Measurements from ENCODE around the gene ITGAD. TPM values are rescaled to one million over a fixed set of nuclear protein-coding genes. Genes with fewer than 3 reads are reported as not detected.
"Not testable (repeated sequence)": the region's sequence is repeated elsewhere in the genome, so short reads cannot be mapped to it uniquely, and the experiment has no call there.

Gene ITGAD
- total and polyA plus RNA-seq, 2 donors from 2014 or later, result 0.13 TPM; not detected in 1

- no peak for FAIRE-seq
- no peak for DNase-seq
- Histone ChIP-seq H3K4me1 (ENCODE audit: control insufficient read depth in 2 of 3, insufficient read depth in 2 of 3, low read depth in 1 of 3, low read length in 3 of 3) (no peaks in the 10 kb centered on the region), H3K36me3 (ENCODE audit: control insufficient read depth in 2 of 3, insufficient read depth in 3 of 3, low read length in 3 of 3) (no peaks in the 10 kb centered on the region), H3K27ac (ENCODE audit: low read depth in 2 of 2, low read length in 2 of 2) (no peak overlapping the region), H3K4me3 (ENCODE audit: low read length in 3 of 3) (no peak overlapping the region), H3K27me3 (ENCODE audit: control insufficient read depth, insufficient read depth, low read length) (no peaks in the 10 kb centered on the region), H3K9me3 (ENCODE audit: control insufficient read depth in 2 of 3, insufficient read depth in 1 of 3, low read length in 3 of 3) (no peaks in the 10 kb centered on the region), H3K9ac (ENCODE audit: low read length in 3 of 3) (no peak overlapping the region)
- intact Hi-C loops (cut with DNase I), result no loop called here
- no peak for TF ChIP-seq CTCF (IDR thresholded peaks at IDR 0.05; ENCODE audit: borderline replicate concordance, extremely low read depth, insufficient read depth)
Observed at GRCh38 chr16:31438414-31438813, 45.3 kb downstream of the ITGAD start.

- H3K27me3 ChIP-seq (ENCODE audit: control insufficient read depth, insufficient read depth, low read length); H3K9ac ChIP-seq (ENCODE audit: low read length in 3 of 3); H3K27ac ChIP-seq (ENCODE audit: low read depth in 2 of 2, low read length in 2 of 2); H3K9me3 ChIP-seq (ENCODE audit: control insufficient read depth in 2 of 3, insufficient read depth in 1 of 3, low read length in 3 of 3); H3K36me3 ChIP-seq (ENCODE audit: control insufficient read depth in 2 of 3, insufficient read depth in 3 of 3, low read length in 3 of 3); intact Hi-C loops (cut with DNase I); FAIRE-seq; DNase-seq; H3K4me1 ChIP-seq (ENCODE audit: control insufficient read depth in 2 of 3, insufficient read depth in 2 of 3, low read depth in 1 of 3, low read length in 3 of 3); H3K4me3 ChIP-seq (ENCODE audit: low read length in 3 of 3): not testable (repeated sequence)
Observed at GRCh38 chr16:31439023-31439422, 45.9 kb downstream of the ITGAD start.

GRCh38 chr16:31439519-31439918 lies 46.4 kb downstream of the ITGAD start:
- H3K36me3 ChIP-seq (ENCODE audit: control insufficient read depth in 2 of 3, insufficient read depth in 3 of 3, low read length in 3 of 3), result no peaks in the 10 kb centered on the region
- H3K27ac ChIP-seq (ENCODE audit: low read depth in 2 of 2, low read length in 2 of 2), result no peak overlapping the region
- FAIRE-seq, result no peak
- intact Hi-C loops (cut with DNase I), result no loop called here
- no peak overlapping the region for H3K4me3 ChIP-seq (ENCODE audit: low read length in 3 of 3)
- no peak for TF ChIP-seq CTCF (IDR thresholded peaks at IDR 0.05; ENCODE audit: borderline replicate concordance, extremely low read depth, insufficient read depth)
- peak in 1 of 5 donors; percentile 12 for DNase-seq
- H3K27me3 ChIP-seq (ENCODE audit: control insufficient read depth, insufficient read depth, low read length), result no peaks in the 10 kb centered on the region
- H3K4me1 ChIP-seq (ENCODE audit: control insufficient read depth in 2 of 3, insufficient read depth in 2 of 3, low read depth in 1 of 3, low read length in 3 of 3), result no peaks in the 10 kb centered on the region
- no peaks in the 10 kb centered on the region for H3K9me3 ChIP-seq (ENCODE audit: control insufficient read depth in 2 of 3, insufficient read depth in 1 of 3, low read length in 3 of 3)
- H3K9ac ChIP-seq (ENCODE audit: low read length in 3 of 3), result no peak overlapping the region

- H3K4me1 ChIP-seq (ENCODE audit: control insufficient read depth in 2 of 3, insufficient read depth in 2 of 3, low read depth in 1 of 3, low read length in 3 of 3), result no peaks in the 10 kb centered on the region
- DNase-seq, result peak in 1 of 5 donors; percentile 11
- TF ChIP-seq CTCF (IDR thresholded peaks at IDR 0.05; ENCODE audit: borderline replicate concordance, extremely low read depth, insufficient read depth), result no peak
- H3K36me3 ChIP-seq (ENCODE audit: control insufficient read depth in 2 of 3, insufficient read depth in 3 of 3, low read length in 3 of 3), result no peaks in the 10 kb centered on the region
- intact Hi-C loops (cut with DNase I), result loop anchor here (10.0 kb wide), 1 partner anchor 456 kb away; the partner anchor contains the start of gene HSD3B7
- no peaks in the 10 kb centered on the region for H3K27me3 ChIP-seq (ENCODE audit: control insufficient read depth, insufficient read depth, low read length)
- no peak overlapping the region for H3K4me3 ChIP-seq (ENCODE audit: low read length in 3 of 3)
- H3K9ac ChIP-seq (ENCODE audit: low read length in 3 of 3), result no peak overlapping the region
- no peaks in the 10 kb centered on the region for H3K9me3 ChIP-seq (ENCODE audit: control insufficient read depth in 2 of 3, insufficient read depth in 1 of 3, low read length in 3 of 3)
- FAIRE-seq, result no peak
- H3K27ac ChIP-seq (ENCODE audit: low read depth in 2 of 2, low read length in 2 of 2), result no peak overlapping the region
Observed at GRCh38 chr16:31440516-31441184, 47.5 kb downstream of the ITGAD start.

Measured in kidney (tissue), 14 donors.